H1 (cell line): ENCODE results near the gene STARD6. TPM values are rescaled to one million over a fixed set of nuclear protein-coding genes. Genes with fewer than 3 reads are reported as not detected.

Source experiments
- CTCF ChIA-PET: fragments of 300-600 bp; sonication (Branson Sonifier 250); formaldehyde crosslinking; loops from one replicate; lab custom pipeline; 2021; ENCODE audit not compliant: partially characterized antibody; lab: Charles Lee
- POLR2A ChIA-PET: fragments of 300-600 bp; sonication (Branson Sonifier 250); formaldehyde crosslinking; loops from one replicate; lab custom pipeline; 2021; ENCODE audit warnings: inconsistent platforms; ENCODE audit not compliant: partially characterized antibody; lab: Charles Lee
- DNase-seq, 2 experiments: peaks; one replicate each; pipeline versions ENCODE4 v3.0.0 to v3.0.0-alpha.2; 2010 to 2022; ENCODE audit warnings: low spot score in 2 of 2, low read depth in 1 of 2, mixed read lengths in 1 of 2
- FAIRE-seq: peaks from 2 replicates; lab custom pipeline; 2011; peaks lifted over from hg19 to GRCh38; lab: Jason Lieb, UNC
- H2AFZ ChIP-seq: 2 replicates; pipeline ENCODE4 v1.8.1; 2012; ENCODE audit warnings: low read length, inconsistent platforms
- H2AK5ac ChIP-seq: 2 replicates; pipeline ENCODE4 v1.6.1; 2013; ENCODE audit warnings: low read depth, low read length
- H2BK120ac ChIP-seq: replicated peaks from 2 replicates; pipeline ENCODE3; 2013; ENCODE audit warnings: low read depth, low read length, inconsistent platforms
- H2BK12ac ChIP-seq: 2 replicates; pipeline ENCODE4 v1.6.1; 2013; ENCODE audit warnings: low read depth, low read length
- H2BK15ac ChIP-seq: 2 replicates; pipeline ENCODE4 v1.6.1; 2013; ENCODE audit warnings: low read length
- H2BK20ac ChIP-seq: 2 replicates; pipeline ENCODE4 v1.6.1; 2013; ENCODE audit warnings: low read length
- H2BK5ac ChIP-seq: 2 replicates; pipeline ENCODE4 v1.6.1; 2013; ENCODE audit warnings: low read depth, low read length
- H3K14ac ChIP-seq: 2 replicates; pipeline ENCODE4 v1.6.1; 2013; ENCODE audit warnings: inconsistent platforms; ENCODE audit not compliant: insufficient read length
- H3K18ac ChIP-seq: 2 replicates; pipeline ENCODE4 v1.6.1; 2013; ENCODE audit warnings: low read length; ENCODE audit errors: extremely low read depth
- H3K23ac ChIP-seq: 2 replicates; pipeline ENCODE4 v1.6.1; 2013; ENCODE audit warnings: inconsistent platforms; ENCODE audit not compliant: insufficient read length
- H3K23me2 ChIP-seq: 2 replicates; pipeline ENCODE4 v1.6.1; 2013; ENCODE audit warnings: low read depth, low read length
- H3K27ac ChIP-seq: 2 replicates; pipeline ENCODE4 v1.6.1; 2011; ENCODE audit warnings: low read depth, low read length, inconsistent platforms
- H3K27me3 ChIP-seq, 4 experiments: replicated peaks in 1 of 4; 1 replicate in 1 of 4; 2 replicates in 3 of 4; pipeline versions ENCODE4 v1.6.1 to v1.8.1; 2011 to 2013; ENCODE audit warnings: low read length in 3 of 4, mild to moderate bottlenecking in 3 of 4, inconsistent platforms in 2 of 4, mixed read lengths in 2 of 4, moderate library complexity in 1 of 4; ENCODE audit not compliant: control insufficient read depth in 3 of 4, insufficient read depth in 3 of 4; ENCODE audit errors: extremely low read depth in 1 of 4
- H3K36me3 ChIP-seq, 4 experiments: 2 replicates each; pipeline versions ENCODE4 v1.6.1 to v1.8.1; 2011 to 2013; ENCODE audit warnings: mild to moderate bottlenecking in 4 of 4, low read length in 3 of 4, moderate library complexity in 2 of 4, control low read depth in 1 of 4, inconsistent platforms in 1 of 4; ENCODE audit not compliant: insufficient read depth in 4 of 4, control insufficient read depth in 2 of 4
- H3K4ac ChIP-seq: replicated peaks from 2 replicates; pipeline ENCODE3; 2013; ENCODE audit warnings: low read length, low read depth, mixed read lengths, inconsistent platforms; ENCODE audit not compliant: insufficient read length
- H3K4me1 ChIP-seq, 4 experiments: replicated peaks in 1 of 4; 1 replicate in 1 of 4; 2 replicates in 3 of 4; pipeline versions ENCODE4 v1.6.1 to v1.8.1; 2011 to 2013; ENCODE audit warnings: low read length in 3 of 4, inconsistent platforms in 2 of 4, mixed read lengths in 1 of 4; ENCODE audit not compliant: insufficient read depth in 4 of 4, control insufficient read depth in 3 of 4
- H3K4me2 ChIP-seq, 2 experiments: 2 replicates each; pipeline versions ENCODE4 v1.6.1 to v1.8.1; 2011 to 2013; ENCODE audit warnings: low read depth in 2 of 2, low read length in 2 of 2, control low read depth in 1 of 2, inconsistent platforms in 1 of 2, mild to moderate bottlenecking in 1 of 2; ENCODE audit not compliant: insufficient read depth in 1 of 2
- H3K4me3 ChIP-seq, 4 experiments: fragments of 200-600, 300-600 bp in 1 of 4; sonication (generic), shearing (Covaris generic), sonication (Bioruptor Twin) in 1 of 4; 2 replicates each; pipeline versions ENCODE4 v1.5.1 to v1.8.1; 2011 to 2016; ENCODE audit warnings: low read length in 4 of 4, low read depth in 3 of 4, control low read depth in 2 of 4, inconsistent platforms in 2 of 4, mild to moderate bottlenecking in 2 of 4, mixed read lengths in 1 of 4, moderate library complexity in 1 of 4; ENCODE audit not compliant: insufficient read depth in 2 of 4; ENCODE audit errors: extremely low read depth in 1 of 4
- H3K56ac ChIP-seq: replicated peaks from 2 replicates; pipeline ENCODE3; 2013; ENCODE audit warnings: low read depth, mild to moderate bottlenecking, mixed read lengths, low read length, inconsistent platforms; ENCODE audit not compliant: insufficient read length
- H3K79me1 ChIP-seq: 2 replicates; pipeline ENCODE4 v1.6.1; 2013; ENCODE audit warnings: low read depth, low read length, control low read depth
- H3K79me2 ChIP-seq, 2 experiments: 2 replicates each; pipeline versions ENCODE4 v1.6.1 to v1.8.1; 2012 to 2013; ENCODE audit warnings: low read length in 2 of 2, mild to moderate bottlenecking in 2 of 2, inconsistent platforms in 1 of 2; ENCODE audit not compliant: insufficient read depth in 2 of 2, control insufficient read depth in 1 of 2
- H3K9ac ChIP-seq, 4 experiments: replicated peaks in 1 of 4; 1 replicate in 1 of 4; 2 replicates in 3 of 4; pipeline versions ENCODE4 v1.6.1 to v1.8.1; 2011 to 2013; ENCODE audit warnings: low read depth in 3 of 4, low read length in 3 of 4, control low read depth in 2 of 4, mild to moderate bottlenecking in 2 of 4, moderate library complexity in 2 of 4, inconsistent platforms in 1 of 4; ENCODE audit errors: extremely low read depth in 1 of 4
- H3K9me3 ChIP-seq, 2 experiments: 2 replicates each; pipeline versions ENCODE4 v1.6.1 to v1.8.1; 2012 to 2013; ENCODE audit warnings: mild to moderate bottlenecking in 2 of 2, moderate library complexity in 2 of 2, control low read depth in 1 of 2, inconsistent platforms in 1 of 2, low read depth in 1 of 2, low read length in 1 of 2, mixed read lengths in 1 of 2; ENCODE audit not compliant: insufficient read depth in 2 of 2
- H4K20me1 ChIP-seq, 2 experiments: replicated peaks in 1 of 2; 2 replicates each; pipeline versions ENCODE3 to v1.8.1; 2011 to 2013; ENCODE audit warnings: inconsistent platforms in 2 of 2, low read length in 2 of 2, mild to moderate bottlenecking in 1 of 2; ENCODE audit not compliant: insufficient read depth in 2 of 2, control insufficient read depth in 1 of 2
- H4K5ac ChIP-seq: 2 replicates; pipeline ENCODE4 v1.6.1; 2013; ENCODE audit warnings: low read length, low read depth, mixed read lengths, inconsistent platforms; ENCODE audit not compliant: insufficient read length
- H4K8ac ChIP-seq: 2 replicates; pipeline ENCODE4 v1.8.0; 2013; ENCODE audit warnings: mild to moderate bottlenecking, moderate library complexity, low read length, inconsistent platforms; ENCODE audit not compliant: insufficient read depth; ENCODE audit errors: extremely low read depth
- H4K91ac ChIP-seq: replicated peaks from 2 replicates; pipeline ENCODE3; 2013; ENCODE audit warnings: low read length, mixed read lengths, inconsistent platforms; ENCODE audit not compliant: insufficient read length
- CBX5 ChIP-seq: fragments of 300-800, 300-1000 bp; sonication (generic); IDR thresholded peaks from 2 replicates; pipeline ENCODE4 v1.7.1; 2016; ENCODE audit warnings: antibody characterized with exemption, low read length, low read depth
- CHD2 ChIP-seq: IDR thresholded peaks from 2 replicates; pipeline ENCODE4 v1.6.1; 2012; ENCODE audit warnings: low read length, improper control_type of control experiment
- MAFK ChIP-seq: IDR thresholded peaks from 2 replicates; pipeline ENCODE4 v1.6.1; 2012; ENCODE audit warnings: low read depth, mild to moderate bottlenecking, improper control_type of control experiment, low read length
- WGBS, 2 experiments: shearing (Covaris generic) in 1 of 2; methylation state at CpG; one replicate each; pipeline versions ENCODE4 v1.1.6 to v1.1.7; 2013 to 2015; ENCODE audit warnings: low lambda C conversion rate in 2 of 2, mixed read lengths in 2 of 2, inconsistent platforms in 1 of 2, low coverage in 1 of 2, missing lambda C conversion rate in 1 of 2; ENCODE audit not compliant: insufficient replicate concordance in 2 of 2, insufficient coverage in 1 of 2, insufficient read length in 1 of 2; ENCODE audit errors: extremely low coverage in 1 of 2, missing lambda C conversion rate in 1 of 2; 5-methylcytosine and 5-hydroxymethylcytosine counted together
- polyA plus RNA-seq, 7 experiments: library from polyadenylated mRNA; depleted of rRNA in 3 of 7; stranded (reverse) in 5 of 7; unstranded in 2 of 7; fragments of >200 nt in 5 of 7; fragments of 200-250 nt in 2 of 7; gene quantifications; 1 replicate in 5 of 7; 2 replicates in 1 of 7; 4 replicates in 1 of 7; pipeline versions ENCODE4 v1.2.1 to v1.2.3, GENCODE V29; 2011 to 2013; ENCODE audit warnings: missing spikeins in 2 of 7, mixed read lengths in 2 of 7
- total RNA-seq: library from RNA; stranded (reverse); fragmentation: NEBNext Ultra II Directional; extraction: Animal tissue kit (Norgen Biotek cat#: 25700); gene quantifications from 2 replicates; pipeline ENCODE4 v1.2.1, GENCODE V29; 2021

The STARD6 gene
- total and polyA plus RNA-seq, 2 of the 8 experiments (the other 6 are each of a cell fraction or from before 2014, with no cell fraction given) = not detected

DNA sequence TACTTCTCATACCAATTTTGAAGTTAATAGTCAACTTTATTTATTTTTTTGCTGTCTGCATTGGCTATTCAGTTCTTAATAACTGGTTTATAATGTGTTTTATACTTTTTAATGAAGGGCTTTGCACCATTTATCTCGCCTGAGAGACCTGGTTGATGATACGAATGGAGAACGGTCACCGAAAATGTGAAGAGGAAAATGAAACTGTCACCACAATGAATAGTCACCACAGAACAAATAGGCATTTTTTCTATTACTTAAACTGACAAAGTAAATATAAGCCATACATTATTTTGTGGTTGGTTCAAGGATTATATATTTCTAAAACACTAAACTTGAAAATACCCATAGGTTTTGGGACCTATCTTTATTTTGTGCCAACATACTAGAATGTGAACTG is 20.4 kb upstream of the STARD6 start:
- Histone ChIP-seq H3K36me3 (peaks cover 0 to 47% (median 3%) of the 10 kb centered on the region in 4 experiments; a peak in 5 of 8 replicates), H2AFZ (no peak overlapping the region), H2BK120ac (no peak overlapping the region), H3K27me3 (no peaks in the 10 kb centered on the region), H4K20me1 (no peaks in the 10 kb centered on the region), H3K4me3 (no peak overlapping the region), H3K23ac (no peak overlapping the region), H3K27ac (no peak overlapping the region), H3K4me1 (peaks cover 0 to 9% (median 1%) of the 10 kb centered on the region in 4 experiments; a peak in 3 of 7 replicates), H2BK12ac (no peak overlapping the region), H3K18ac (no peak overlapping the region), H2BK5ac (no peak overlapping the region), H4K8ac (no peak overlapping the region), H3K23me2 (no peaks in the 10 kb centered on the region), H3K14ac (no peak overlapping the region), H2AK5ac (no peak overlapping the region), H3K9ac (no peak overlapping the region), H3K9me3 (no peaks in the 10 kb centered on the region), H2BK15ac (no peak overlapping the region), H4K91ac (no peak overlapping the region), H3K56ac (no peak overlapping the region), H3K79me2 (no peaks in the 10 kb centered on the region), H3K4me2 (no peak overlapping the region), H3K4ac (no peak overlapping the region), H3K79me1 (no peaks in the 10 kb centered on the region), H2BK20ac (no peak overlapping the region), H4K5ac (no peak overlapping the region)
- TF ChIP-seq CBX5 (no peak), MAFK (no peak), CHD2 (no peak)
- ChIA-PET CTCF (interaction anchor here (1.8 kb wide), 1 partner anchor 20 kb away, joined by 7 read pairs; the partner anchor contains the start of genes C18orf54 and STARD6), POLR2A (interaction anchor here (1.0 kb wide), 1 partner anchor 10 kb away, joined by 3 read pairs; no protein-coding TSS in a partner anchor)
- WGBS, 2 experiments = 96% methylated on average over 4 of the region's 4 CpGs; no CpG with 5 or more reads in 1 of the 2 experiments
- no peak for FAIRE-seq
- no peak for DNase-seq
